ENCODE measurements around the gene THRAP3.
"Not testable (repeated sequence)": the region's sequence is repeated elsewhere in the genome, so short reads cannot be mapped to it uniquely, and the experiment has no call there.

- not testable (repeated sequence) for TF ChIP-seq CTCF (IDR thresholded peaks at IDR 0.05; ENCODE audit: borderline replicate concordance, extremely low read depth, low read length, poor library complexity, severe bottlenecking); EZH2 (IDR thresholded peaks at IDR 0.05; ENCODE audit: borderline replicate concordance, low read depth, low read length, severe bottlenecking)
Observed at GRCh38 chr1:36252482-36252824, 28.2 kb downstream of the THRAP3 start.
